HG03571 (cell line): ENCODE data around the gene SLC9A9.
A peak's percentile ranks its signal among the peaks of the same experiment; 100 is the strongest.
"Not testable (repeated sequence)": the region's sequence is repeated elsewhere in the genome, so short reads cannot be mapped to it uniquely, and the experiment has no call there.

Experiments
- ATAC-seq: cut with Tn5 transposase; IDR thresholded peaks from one replicate; pipeline ENCODE4 v1.9.1; 2021; ENCODE audit not compliant: unreplicated experiment

SLC9A9 gene

DNA sequence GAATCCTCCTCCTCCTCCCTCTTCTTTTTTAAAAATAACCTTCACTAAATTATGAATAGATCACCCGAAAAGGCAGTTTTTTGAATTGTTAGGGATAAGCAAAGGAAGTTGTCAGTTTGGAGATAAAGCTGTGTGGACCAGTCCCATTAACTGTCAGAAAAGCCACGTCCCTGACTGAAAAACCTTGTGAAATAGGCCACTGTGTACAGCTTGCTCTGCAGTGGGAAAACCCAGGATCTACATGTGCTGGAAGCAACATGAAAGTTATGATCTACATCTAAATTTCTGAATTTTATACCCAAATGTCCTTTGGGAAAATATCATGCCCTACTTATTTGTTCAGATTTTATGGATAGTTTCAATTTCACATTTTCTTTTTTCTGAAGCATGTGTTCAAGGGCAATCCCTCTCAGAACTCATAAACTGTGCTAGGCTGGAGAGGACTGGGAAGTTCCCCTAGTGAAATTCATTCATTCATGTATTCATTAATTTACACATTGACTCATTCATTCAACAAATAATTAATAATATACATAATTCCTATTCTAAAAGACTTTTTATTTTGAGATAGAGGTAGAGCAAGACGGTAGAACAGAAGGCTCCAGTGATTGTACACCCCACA, 149.5 kb downstream of the SLC9A9 start:
- no peak for ATAC-seq

DNA sequence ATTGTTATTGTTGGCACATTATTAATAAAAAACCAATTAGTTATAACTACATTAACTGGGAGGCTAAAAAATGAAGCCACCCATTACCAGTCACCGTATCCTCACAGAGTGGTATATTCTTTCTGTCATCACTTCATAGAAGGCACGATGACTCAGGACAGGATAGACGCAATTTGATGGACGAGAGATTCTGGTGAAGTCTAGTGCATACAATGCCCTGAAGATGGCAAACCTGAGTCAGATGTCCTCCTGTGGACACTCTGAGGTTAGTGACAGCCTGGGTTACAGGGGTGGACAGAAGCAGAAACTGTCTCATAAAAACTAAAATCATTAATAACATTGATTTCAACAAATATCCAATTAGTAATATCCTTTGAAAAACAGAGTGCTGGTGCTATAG, 150.3 kb downstream of the SLC9A9 start:
- ATAC-seq: no peak

DNA sequence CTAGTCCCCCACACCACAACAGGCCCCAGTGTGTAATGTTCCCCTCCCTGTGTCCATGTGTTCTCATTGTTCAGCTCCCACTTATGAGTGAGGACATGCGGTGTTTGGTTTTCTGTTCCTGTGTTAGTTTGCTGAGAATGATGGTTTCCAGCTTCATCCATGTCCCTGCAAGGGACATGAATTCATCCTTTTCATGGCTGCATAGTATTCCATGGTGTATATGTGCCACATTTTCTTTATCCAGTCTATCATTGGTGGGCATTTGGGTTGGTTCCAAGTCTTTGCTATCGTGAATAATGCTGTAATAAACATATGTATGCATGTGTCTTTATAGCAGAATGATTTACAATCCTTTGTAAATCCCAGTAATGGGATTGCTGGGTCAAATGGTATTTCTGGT, 152.9 kb downstream of the SLC9A9 start:
- not testable (repeated sequence) for ATAC-seq

DNA sequence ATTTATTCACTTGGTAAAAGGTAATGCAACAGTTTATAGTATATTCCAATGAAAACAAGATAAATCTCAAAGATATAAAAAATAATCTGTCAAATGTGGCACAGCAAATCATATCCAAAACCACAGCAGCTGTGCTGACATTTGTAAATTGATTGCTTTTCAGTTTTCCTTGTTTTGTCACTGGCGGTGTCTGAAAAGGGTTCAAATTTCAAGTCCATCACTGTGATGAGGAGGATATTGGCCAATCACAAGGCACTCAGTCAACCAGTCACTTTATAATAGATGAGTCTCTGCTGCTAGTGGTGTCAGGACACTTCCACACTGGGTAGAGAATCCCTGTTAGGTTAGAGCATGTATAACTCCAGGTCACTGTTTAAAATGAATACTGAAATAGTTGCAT, 154.8 kb downstream of the SLC9A9 start:
- no peak for ATAC-seq

DNA sequence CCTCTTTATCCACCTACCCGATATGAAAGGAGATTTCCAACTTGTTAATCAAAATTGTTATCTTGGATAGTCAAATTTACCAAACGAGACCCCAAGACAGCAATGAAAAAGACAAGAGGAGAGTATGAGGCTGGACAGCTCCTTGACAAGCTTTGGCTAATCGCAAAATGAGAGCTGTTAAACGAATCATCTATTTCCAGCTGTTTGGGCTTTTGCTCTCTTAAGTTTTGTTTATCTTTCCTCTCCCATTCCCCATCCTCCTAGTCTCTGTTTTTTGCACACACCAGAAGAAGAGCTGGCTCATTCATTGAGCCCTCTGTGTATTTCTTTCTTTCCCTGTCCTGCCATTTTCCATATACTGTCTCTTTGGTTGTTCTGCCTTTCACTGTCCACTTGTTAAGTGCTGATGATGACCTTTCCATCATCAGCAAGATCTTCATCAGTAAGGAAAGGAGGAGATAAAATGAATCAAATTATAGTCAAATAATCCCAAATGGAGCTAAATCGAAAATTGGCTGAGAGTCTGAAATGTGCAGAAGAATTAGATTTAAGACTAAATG, 161.6 kb downstream of the SLC9A9 start:
- ATAC-seq: no peak

DNA sequence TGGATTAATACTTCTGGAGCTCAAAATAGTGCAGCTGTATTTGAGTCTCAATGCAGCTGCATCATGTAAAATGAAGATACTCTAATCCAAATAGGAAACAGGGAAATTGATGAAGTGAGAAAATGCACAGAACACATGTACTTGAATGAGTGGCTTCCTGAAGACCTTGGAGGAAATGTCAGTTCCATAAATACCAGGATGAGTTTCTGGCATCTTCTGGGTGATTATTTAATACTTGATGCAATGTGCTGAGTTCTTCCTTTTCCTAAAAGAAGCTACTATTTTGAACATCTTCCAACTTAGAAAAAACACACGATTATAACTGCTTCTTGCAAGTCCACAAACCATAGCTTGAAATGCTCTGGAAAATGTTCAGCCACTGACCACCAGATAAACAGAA, 162.8 kb downstream of the SLC9A9 start:
- ATAC-seq: no peak

DNA sequence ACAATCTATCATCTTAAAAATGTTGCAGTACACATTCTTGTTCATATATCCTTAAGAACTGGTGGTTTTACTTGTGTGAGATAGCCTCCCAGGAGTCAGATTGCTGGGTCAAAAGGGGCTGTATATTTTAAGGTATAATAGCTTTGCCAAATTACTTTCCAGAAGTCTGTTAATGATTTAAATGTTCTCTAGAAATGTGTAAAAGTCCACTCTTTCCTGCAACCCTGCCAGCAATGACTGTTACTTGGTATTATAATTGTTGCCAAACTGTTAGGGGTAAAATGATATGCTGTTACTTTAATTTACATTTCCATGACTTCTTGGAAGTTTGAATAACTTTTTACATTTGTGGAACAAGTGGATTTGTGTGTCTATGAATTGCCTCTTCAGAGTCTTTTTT, 170.8 kb downstream of the SLC9A9 start:
- no peak for ATAC-seq

DNA sequence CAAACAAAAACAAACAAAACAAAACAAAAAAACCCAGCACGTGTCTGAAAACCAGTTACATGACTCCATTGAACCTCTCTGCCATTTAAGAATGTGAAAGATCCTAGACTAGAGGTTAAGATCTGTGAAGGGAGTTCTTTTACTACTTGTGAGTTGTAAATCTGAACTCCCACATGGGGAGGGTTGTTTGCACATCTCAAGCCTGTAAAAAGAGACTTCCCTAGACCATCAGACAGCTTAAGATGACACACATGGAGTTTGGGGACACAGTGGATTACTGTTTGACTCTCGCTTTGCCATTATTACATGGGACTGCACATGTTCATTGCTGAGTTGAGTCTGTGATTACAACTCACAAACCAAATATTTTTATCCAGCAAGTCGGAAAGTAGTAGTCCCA, 171.5 kb downstream of the SLC9A9 start:
- no peak for ATAC-seq

DNA sequence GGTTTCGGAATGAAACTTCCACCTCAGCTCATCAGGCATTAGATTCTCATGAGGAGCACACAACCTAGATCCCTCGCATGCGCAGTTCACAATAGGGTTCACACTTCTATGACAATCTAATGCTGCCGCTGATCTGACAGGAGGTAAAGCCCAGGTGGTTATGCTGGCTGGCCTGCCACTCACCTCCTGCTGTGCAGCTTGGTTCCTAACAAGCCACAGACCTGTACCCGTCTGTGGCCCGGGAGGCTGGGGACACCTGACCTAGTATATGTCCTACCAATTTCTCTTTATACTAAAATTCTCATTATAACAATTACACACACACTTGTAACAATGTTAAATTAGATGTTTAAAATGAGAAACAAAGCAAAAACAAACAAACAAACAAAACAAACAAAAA, 172.2 kb downstream of the SLC9A9 start:
- ATAC-seq: no peak

DNA sequence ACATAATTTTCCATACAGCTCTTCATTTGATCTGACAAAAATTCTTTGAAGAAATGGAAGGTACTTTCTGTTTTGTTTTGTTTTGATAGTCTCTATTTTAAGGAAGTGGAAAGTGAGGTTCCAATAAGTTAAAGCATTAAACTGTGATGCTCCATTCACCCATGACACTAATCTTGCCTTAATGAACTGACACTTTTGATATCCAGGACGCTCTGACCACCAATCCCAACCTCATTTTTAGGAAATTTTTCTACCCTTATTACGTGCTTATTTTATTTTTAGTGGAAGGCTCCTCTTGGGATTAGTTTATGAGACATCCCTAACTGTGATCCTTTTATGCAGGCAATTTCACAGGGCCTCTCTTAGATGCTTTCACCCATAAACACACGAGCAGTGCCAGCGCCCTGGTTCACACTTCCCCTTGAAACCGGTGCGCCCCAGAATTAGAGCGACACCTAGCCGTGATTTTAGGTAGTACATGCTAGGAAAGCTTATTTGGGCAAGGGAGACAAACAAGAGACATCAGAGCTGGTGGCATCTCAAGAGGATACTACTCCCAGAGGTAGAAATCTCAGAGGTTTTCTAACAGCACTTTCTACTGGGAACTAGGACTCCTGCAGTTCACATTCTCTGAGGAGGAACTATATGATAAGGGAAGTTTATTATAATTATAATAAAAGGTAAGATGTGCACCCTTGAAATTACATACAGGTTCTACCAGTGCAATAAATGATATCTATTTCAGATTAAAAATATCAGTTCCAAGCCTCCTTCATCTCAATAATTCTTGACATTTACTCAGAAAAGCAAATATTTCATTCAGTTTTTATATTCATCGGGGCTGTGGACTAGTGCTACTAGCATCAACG, 173.9 kb downstream of the SLC9A9 start:
- peak; percentile 75 for ATAC-seq

DNA sequence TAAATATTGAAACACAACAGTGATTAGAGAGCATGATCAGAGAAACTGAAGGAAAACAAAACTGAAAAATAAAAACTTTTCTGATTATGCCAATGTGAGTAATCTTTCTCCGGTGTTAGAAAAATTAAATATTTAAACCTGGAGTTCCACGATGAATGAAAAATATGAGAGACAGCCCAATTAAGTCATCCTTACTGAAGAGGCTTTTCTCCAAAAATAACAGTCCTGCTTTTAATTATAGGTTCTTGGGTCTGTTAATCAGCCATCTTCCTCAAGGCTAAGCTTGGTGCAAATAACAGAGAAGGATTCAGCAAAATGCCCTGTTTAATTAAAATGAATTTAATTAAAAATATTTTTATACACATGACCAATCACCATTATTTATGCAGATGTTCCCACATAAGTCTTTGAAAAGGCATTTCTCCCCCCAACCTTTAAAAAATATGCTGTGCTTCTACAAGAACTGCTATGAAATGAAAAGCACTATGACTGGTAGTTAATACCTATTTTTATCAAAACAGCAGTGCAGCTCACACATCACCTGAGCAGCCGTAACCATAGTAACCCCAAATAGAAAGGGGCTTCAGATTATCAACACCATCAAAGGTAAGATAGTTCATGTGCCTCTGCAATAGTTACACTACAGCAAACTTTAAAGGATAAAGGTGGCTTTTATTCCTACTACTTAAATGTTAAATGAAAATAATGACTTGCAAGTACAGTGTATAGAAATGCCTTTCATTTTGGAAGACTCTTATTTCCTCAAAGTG, 175.7 kb downstream of the SLC9A9 start:
- ATAC-seq: no peak

DNA sequence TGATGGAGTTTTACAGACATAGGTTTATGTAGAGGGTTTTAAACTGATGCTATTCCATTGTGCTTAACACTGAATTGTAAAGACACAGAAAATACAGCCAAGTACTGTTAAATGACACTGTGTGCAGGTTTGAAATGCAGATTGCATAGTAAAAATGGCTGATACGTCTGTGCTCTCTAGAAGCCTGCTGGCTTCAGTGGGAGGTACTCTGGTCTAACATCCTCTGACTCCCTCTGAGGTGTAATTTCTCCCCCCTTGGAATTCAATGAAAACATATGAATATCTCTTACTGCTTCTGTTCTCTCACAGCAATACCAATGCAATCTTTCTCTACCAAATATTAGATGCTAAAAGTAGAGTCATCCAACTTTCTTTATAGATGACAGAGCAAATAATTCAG, 176.6 kb downstream of the SLC9A9 start:
- no peak for ATAC-seq

DNA sequence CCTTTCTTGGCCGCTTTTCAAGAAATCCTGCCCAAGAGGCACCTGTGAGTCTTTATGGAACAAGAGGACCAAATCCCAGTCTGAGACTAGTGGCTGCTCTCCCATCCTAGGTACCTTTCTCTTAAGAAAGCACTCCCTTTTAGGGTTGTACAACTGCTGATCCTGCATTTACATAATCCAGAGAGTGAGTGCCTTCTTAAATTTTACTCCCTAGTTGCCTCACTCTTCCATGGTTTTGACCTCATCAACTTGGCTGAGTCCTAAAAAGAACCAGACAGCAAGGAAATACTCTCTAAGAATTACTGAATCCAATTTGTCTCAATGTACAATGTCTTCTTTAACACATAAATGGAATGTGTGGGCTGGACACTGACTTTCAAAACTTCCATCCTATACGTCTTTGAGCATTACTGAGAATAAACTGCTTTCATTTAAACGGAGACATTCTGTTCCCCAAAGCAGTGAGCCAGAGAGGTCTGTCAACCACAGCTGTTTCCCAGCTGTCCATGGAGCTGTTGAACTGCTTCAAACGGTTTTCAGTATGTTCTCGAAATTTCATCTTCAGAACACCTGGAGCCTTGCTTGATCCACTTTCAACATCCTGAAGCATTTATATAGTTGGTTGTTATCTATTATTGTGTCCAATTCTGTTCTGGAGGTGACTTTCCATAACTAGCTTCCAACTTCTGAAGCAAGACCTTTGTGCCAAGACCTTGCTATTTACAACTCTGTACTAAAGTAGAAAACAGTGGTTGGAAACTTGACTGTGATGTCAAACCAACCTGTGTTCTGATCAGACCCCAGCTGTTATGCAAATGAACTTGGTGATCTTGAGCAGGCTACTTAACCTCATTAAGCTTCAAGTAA, 179.1 kb downstream of the SLC9A9 start:
- ATAC-seq: peak; percentile 89

DNA sequence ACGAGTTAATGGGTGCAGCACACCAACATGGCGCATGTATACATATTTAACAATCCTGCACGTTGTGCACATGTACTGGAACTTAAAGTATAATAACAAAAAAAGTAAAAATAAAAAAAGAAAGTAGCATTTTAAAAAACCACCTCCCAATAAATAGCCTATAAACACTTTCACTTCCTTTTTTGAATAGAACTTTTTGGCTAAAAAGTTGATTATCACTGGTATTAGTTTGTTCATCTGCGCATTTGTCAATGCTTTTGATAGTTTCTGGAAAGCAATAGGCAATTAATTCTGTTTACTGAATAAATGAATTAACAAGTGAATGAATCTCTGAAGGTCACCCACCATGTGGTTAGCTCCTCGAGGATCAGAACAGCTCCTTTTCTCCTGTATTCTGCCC, 179.9 kb downstream of the SLC9A9 start:
- ATAC-seq: no peak

DNA sequence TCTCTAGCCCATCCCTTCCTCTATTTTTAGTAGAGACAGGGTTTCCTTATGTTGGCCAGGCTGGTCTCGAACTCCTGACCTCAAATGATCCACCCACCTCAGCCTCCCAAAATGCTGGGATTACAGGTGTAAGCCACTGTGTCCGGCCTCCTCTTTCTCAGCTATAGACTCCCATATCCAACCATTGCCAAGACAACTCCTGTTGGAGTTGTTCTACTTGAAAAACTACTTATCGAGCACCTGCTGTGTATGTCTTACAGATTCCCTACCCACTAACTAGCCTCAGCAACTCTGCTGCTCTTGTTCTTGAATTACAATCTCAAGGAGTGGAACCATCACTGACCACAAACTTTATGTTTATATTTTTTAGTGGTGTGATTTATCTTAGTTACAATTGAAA, 186.6 kb downstream of the SLC9A9 start:
- no peak for ATAC-seq

DNA sequence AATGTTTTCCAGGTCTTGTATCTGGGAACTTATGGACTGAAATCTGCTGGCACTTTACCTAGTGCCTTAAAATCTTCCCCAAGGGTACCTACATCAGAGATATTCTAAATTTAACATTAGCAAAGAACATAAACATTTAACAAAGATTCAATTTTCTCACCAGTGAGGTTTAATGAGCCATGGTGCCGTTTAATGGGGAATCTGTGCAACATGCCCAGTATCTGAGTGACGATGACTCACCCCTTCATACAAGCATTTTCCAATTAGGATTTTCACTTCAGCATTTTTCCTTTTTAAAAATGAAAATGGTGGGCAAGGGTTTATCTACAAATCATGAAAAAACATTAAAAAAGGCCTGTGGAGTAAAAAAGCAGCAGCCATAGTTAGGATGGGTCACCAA, 189.4 kb downstream of the SLC9A9 start:
- ATAC-seq: no peak

DNA sequence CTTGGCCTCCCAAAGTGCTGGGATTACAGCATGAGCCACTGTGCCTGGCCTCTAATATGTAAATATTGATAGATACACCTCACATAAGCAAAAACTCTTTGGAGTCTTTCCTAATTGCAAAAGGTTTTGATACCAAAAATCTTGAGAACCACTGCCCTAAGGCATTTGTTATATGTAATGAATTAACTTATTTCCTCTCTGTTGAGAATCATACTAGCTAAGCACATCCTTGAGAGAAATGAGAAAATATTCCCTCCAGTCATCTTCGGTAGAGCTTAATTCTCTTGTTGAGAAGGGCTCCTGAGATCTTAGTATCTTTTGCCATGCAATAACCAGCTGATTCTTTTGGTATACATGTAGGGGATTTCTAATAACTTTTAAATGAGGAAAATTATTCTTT, 190.2 kb downstream of the SLC9A9 start:
- ATAC-seq: no peak

DNA sequence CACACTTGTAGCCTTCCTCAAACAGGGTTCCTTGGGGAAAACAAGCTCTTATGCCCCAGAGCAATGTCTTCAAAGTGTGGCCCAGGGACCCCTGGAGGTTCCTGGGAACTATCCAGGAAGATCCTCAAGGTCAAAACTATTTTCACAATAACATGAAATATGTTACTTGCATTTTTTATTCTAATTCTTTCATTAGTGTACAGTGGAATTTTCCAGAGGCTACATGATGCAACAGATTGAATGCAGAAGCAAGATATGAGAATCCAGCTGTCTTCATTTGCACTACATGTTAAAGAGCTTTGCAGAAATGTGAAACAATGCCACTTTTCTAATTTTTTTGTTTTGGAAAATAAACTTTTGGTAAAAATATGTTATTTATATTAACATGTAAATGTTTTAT, 190.9 kb downstream of the SLC9A9 start:
- ATAC-seq: no peak

DNA sequence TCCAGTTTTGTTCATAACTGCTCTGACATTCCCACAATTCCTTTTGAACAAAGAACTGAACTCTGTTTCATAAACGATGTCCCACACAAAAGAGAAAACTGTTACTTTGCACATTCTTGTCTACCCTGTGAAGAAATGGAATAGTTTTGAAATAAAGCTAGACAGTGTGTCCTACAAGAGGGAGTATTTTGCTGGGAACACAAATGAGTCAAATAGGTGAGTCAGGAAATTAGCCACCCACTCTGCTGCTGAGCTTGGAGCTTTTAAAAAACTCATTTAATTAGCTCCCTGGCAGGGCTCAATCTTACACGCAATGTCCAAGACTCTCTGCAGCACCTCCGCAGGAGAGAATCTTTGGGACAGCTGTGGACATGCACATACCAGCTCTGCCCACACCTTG, 193.4 kb downstream of the SLC9A9 start:
- ATAC-seq: no peak

DNA sequence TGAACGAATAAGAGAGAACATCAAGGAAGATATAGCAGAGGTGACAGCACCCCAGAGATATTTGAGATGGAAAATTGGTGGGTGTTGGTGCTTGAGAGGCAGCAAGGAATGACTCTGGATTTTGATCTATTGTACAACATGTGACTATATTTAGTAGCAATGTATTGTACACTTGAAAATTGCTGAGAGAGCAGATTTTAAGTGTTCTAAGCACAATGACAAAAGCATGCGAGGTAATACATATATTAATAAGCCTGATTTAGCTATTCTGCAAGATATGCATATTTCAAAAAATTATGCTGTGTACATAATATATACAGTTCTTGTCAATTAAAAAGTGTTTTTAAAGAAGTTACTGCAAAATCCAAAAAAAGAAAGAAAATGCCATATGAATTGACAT, 194.3 kb downstream of the SLC9A9 start:
- no peak for ATAC-seq

DNA sequence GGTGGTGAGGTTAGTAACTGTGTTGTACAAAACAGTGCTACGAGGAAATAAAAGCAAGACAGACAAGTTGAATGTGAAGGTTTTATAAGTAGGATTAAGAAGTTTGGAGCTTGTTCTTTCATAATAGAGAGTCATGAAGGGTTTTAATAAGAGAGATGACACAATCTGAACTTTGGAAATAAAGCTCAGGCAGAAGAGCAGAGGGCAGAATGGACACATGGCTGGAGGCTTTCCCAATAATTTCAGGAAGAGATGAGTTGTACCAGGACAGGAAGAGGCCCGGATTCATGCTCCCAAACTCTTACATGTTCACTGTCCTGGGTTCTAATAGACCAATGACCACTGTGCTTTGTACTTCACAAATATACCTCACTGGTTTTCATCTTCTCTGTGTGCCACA, 194.8 kb downstream of the SLC9A9 start:
- no peak for ATAC-seq
